ENCODE data around the gene IL15RA.
A peak's percentile ranks its signal among the peaks of the same experiment; 100 is the strongest.
"Not testable (repeated sequence)": the region's sequence is repeated elsewhere in the genome, so short reads cannot be mapped to it uniquely, and the experiment has no call there.

IL15RA gene

GRCh38 chr10:5970066-5970465 lies 7.3 kb downstream of the IL15RA start:
- no peak for DNase-seq (ENCODE audit: low spot score)

- DNase-seq (ENCODE audit: low spot score): peak; percentile 75
Observed at GRCh38 chr10:5968681-5969453, 8.5 kb downstream of the IL15RA start.

DNA sequence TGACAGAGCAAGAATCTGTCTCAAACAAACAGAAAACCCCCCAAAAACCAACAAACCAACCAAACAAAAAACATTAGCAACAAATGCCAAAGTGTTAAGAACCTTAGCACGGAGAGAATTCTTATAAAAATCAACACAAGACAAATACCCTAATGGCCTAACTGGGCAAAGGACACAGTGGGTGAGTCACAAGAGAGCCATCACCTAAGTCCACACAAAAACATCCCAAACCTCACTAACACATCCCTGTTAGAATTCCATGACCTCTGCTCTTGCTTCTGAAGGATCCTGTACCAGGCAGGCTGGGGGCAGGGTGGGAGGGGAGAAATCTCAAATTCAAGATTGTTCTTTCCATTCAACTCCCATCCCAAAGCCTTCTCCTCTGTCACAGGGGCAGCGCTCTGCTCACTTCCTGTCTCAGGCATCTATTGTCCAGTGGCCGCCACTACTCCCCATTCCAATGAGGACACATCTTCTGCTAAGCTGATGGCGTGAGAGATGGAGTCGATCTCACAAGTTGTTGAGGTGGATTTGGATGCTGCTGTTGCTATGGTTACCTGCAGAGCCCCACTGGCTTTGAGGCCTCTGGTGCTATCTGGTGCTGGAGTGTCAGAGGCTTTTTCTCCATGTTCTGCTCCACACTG lies 9.2 kb downstream of the IL15RA start:
- no peak for DNase-seq (ENCODE audit: low spot score)

DNA sequence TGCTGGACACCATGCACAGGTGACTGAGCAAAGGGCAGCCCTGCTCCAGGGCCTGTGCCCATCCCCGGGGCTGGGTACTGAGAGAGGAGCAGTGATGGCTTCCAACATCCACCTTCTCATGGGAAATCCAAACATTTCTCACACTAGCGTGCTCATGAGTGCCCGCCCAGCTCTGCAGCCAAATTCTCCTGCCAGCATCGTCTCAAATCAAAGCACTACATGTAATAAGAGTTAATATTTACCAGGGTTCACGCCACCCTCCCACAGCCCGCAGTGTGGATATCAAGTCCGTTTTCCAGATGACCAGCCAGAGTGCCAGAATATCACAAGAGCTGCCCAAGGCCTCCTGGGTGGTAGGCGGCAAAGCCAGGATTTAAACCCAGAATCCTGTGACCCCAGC lies 12.1 kb downstream of the IL15RA start:
- no peak for DNase-seq (ENCODE audit: low spot score)

DNA sequence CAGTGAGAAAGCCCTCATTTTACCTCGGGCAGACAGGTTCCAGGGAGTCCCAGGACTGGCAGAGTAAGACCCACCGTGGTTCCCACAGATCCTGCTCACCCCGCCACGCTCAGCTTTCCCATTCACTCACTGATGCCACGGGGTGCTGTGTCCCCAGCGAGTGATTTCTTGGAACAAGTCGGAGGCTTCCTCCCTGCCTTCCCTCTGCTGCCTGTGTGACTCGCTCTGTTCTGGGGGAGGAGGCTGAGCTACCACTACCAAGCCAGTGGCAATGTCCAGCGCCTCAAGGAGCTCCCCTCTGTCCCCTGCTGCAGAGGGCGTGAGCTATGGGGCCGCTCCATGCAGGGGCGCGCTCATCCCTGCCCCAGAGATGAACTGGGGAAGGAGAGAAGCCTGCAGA lies 12.6 kb downstream of the IL15RA start:
- DNase-seq (ENCODE audit: low spot score): no peak

GRCh38 chr10:5963591-5963990 lies 13.8 kb downstream of the IL15RA start:
- DNase-seq (ENCODE audit: low spot score): no peak

- no peak for DNase-seq (ENCODE audit: low spot score)
Observed at GRCh38 chr10:5963071-5963470, 14.3 kb downstream of the IL15RA start.

GRCh38 chr10:5962358-5962940 lies 14.9 kb downstream of the IL15RA start:
- DNase-seq (ENCODE audit: low spot score): not testable (repeated sequence)

- no peak for DNase-seq (ENCODE audit: low spot score)
Observed at GRCh38 chr10:5961405-5962100, 15.8 kb downstream of the IL15RA start.

DNA sequence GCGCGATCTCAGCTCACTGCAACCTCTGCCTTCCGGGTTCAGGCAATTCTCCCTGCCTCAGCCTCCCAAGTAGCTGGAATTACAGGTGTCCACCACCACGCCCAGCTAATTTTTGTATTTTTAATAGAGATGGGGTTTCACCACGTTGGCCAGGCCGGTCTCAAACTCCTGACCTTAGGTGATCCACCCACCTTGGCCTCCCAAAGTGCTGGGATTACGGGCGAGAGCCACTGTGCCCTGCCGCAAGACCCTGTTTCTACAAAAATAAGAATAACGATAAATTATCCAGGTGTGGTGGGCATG lies 16.4 kb downstream of the IL15RA start:
- not testable (repeated sequence) for DNase-seq (ENCODE audit: low spot score)

- no peak for DNase-seq (ENCODE audit: low spot score)
Observed at GRCh38 chr10:5960070-5960972, 17.0 kb downstream of the IL15RA start.

GRCh38 chr10:5959581-5960069 lies 17.7 kb downstream of the IL15RA start:
- DNase-seq (ENCODE audit: low spot score): no peak

GRCh38 chr10:5959142-5959541 lies 18.2 kb downstream of the IL15RA start:
- no peak for DNase-seq (ENCODE audit: low spot score)

- DNase-seq (ENCODE audit: low spot score): no peak
Observed at GRCh38 chr10:5958675-5959074, 18.7 kb downstream of the IL15RA start.

GRCh38 chr10:5958077-5958476 lies 19.3 kb downstream of the IL15RA start:
- DNase-seq (ENCODE audit: low spot score): no peak

DNA sequence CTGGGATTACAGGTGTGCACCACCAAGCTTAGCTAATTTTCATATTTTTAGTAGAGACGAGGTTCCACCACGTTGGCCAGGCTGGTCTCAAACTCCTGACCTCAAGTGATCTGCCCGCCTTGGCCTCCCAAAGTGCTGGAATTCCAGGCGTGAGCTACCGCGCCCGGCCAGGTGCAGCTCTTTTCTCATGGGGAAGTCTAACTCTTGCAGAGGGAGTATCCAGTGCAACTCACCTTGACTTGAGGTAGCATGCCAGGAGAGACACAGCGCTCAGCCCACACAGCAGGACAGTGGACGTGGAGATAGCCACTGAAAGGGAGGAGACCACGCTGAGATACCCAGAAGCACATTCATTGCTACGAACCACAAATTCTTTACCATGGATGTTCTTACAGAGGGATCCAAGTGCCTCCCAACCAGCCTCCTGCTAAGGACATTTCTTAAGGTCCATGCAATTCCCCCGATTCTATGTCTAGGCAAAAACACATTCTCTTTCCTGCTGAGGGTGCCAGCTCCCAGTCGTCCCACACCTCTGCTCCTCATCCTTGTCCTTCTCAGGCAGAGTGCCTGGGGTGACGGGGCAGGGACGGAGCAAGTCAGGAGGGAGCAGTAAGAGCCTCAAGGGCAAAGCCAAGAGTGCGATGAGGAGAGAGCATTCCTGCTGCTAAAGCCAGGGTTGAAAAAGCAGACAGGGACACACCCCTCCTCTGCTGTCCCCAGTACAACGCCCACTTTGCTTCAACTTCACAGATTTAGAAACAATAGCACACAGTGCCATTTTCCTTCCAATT lies 21.0 kb downstream of the IL15RA start:
- DNase-seq (ENCODE audit: low spot score): no peak

GRCh38 chr10:5953676-5954075 lies 23.7 kb downstream of the IL15RA start:
- no peak for DNase-seq (ENCODE audit: low spot score)

- DNase-seq (ENCODE audit: low spot score): no peak
Observed at GRCh38 chr10:5952731-5953385, 24.5 kb downstream of the IL15RA start.

GRCh38 chr10:5951721-5952407 lies 25.5 kb downstream of the IL15RA start:
- no peak for DNase-seq (ENCODE audit: low spot score)
